Astrocyte (in vitro differentiated cells and primary cell): Measurements from ENCODE around the gene PPBP.

Experiments
- EZH2 ChIP-seq: IDR thresholded peaks from 2 replicates; pipeline ENCODE4 v1.6.1; 2012; ENCODE audit warnings: mild to moderate bottlenecking, low read length, inconsistent platforms; ENCODE audit not compliant: insufficient read depth
- TF ChIP-seq, protein P1 (sequence below): IDR thresholded peaks from 2 replicates; pipeline ENCODE4 v1.5.1; 2011; ENCODE audit warnings: low read depth, mild to moderate bottlenecking, inconsistent platforms, low read length, moderate library complexity; ENCODE audit not compliant: insufficient read depth

- TF ChIP-seq, protein P1, sequence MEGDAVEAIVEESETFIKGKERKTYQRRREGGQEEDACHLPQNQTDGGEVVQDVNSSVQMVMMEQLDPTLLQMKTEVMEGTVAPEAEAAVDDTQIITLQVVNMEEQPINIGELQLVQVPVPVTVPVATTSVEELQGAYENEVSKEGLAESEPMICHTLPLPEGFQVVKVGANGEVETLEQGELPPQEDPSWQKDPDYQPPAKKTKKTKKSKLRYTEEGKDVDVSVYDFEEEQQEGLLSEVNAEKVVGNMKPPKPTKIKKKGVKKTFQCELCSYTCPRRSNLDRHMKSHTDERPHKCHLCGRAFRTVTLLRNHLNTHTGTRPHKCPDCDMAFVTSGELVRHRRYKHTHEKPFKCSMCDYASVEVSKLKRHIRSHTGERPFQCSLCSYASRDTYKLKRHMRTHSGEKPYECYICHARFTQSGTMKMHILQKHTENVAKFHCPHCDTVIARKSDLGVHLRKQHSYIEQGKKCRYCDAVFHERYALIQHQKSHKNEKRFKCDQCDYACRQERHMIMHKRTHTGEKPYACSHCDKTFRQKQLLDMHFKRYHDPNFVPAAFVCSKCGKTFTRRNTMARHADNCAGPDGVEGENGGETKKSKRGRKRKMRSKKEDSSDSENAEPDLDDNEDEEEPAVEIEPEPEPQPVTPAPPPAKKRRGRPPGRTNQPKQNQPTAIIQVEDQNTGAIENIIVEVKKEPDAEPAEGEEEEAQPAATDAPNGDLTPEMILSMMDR, result no peak
- TF ChIP-seq EZH2, result no peak
Observed at GRCh38 chr4:73967866-73968265, 20.1 kb downstream of the PPBP start.
